A549 (cell line): ENCODE data around the gene PAM16.

Source experiments
- EHMT2 ChIP-seq: fragments of 200-600 bp; sonication (generic); IDR thresholded peaks from 2 replicates; pipeline ENCODE4 v1.6.1; 2016; ENCODE audit warnings: antibody characterized with exemption, low read depth, mild to moderate bottlenecking, moderate library complexity
- EP300 ChIP-seq, 2 experiments: fragments of >200 bp; sonication (Bioruptor Twin); formaldehyde crosslinking; IDR thresholded peaks; 2 replicates in 1 of 2; 3 replicates in 1 of 2; pipeline ENCODE4 v1.6.1; 2016 to 2017
- HOXA7 ChIP-seq: fragments of 250-450 bp; sonication (Bioruptor Pico); IDR thresholded peaks from 2 replicates; pipeline ENCODE4 v1.5.0; 2020; ENCODE audit warnings: mild to moderate bottlenecking, moderate library complexity
- KDM1A ChIP-seq: fragments of 200-600 bp; sonication (generic); IDR thresholded peaks from 2 replicates; pipeline ENCODE4 v1.6.1; 2016; ENCODE audit warnings: low read depth, mild to moderate bottlenecking
- RAD21 ChIP-seq, 2 experiments: fragments of >200 bp in 1 of 2; sonication (Bioruptor Twin) in 1 of 2; formaldehyde crosslinking in 1 of 2; IDR thresholded peaks in 1 of 2; conservative IDR thresholded peaks in 1 of 2; 2 replicates in 1 of 2; 3 replicates in 1 of 2; pipeline ENCODE4 v1.6.1; 2012 to 2018; ENCODE audit warnings: inconsistent platforms in 1 of 2
- RNF2 ChIP-seq: fragments of 200-600 bp; sonication (generic); IDR thresholded peaks from 2 replicates; pipeline ENCODE4 v1.6.1; 2016; ENCODE audit warnings: low read depth, mild to moderate bottlenecking, antibody characterized with exemption, moderate library complexity, borderline replicate concordance
- SMC3 ChIP-seq: fragments of >200 bp; sonication (Bioruptor Twin); formaldehyde crosslinking; IDR thresholded peaks from 3 replicates; pipeline ENCODE4 v1.6.1; 2018; ENCODE audit warnings: inconsistent platforms
- SREBF2 ChIP-seq: fragments of 450-650 bp; IDR thresholded peaks from 2 replicates; pipeline ENCODE4 v1.6.1; 2014; ENCODE audit warnings: mild to moderate bottlenecking, moderate library complexity
- TF ChIP-seq, protein P1 (sequence below): IDR thresholded peaks from 2 replicates; pipeline ENCODE4 v1.6.1; 2012; ENCODE audit warnings: low read depth, borderline replicate concordance
- TF ChIP-seq, protein P2 (sequence below): fragments of >200 bp; sonication (Bioruptor Twin); formaldehyde crosslinking; IDR thresholded peaks from 3 replicates; pipeline ENCODE4 v1.5.1; 2016
- TF ChIP-seq, protein P3 (sequence below): IDR thresholded peaks from 2 replicates; pipeline ENCODE4 v1.6.1; 2012
- TF ChIP-seq, protein P4 (sequence below): fragments of 150-350 bp; IDR thresholded peaks from 2 replicates; pipeline ENCODE4 v1.6.1; 2014; ENCODE audit warnings: low read depth, mild to moderate bottlenecking, low read length
- TF ChIP-seq, protein P5 (sequence below): fragments of 450-650 bp; IDR thresholded peaks from 2 replicates; pipeline ENCODE4 v1.6.1; 2014; ENCODE audit warnings: antibody characterized with exemption
- TF ChIP-seq, protein P6 (sequence below): fragments of 200-600 bp; sonication (generic); IDR thresholded peaks from 2 replicates; pipeline ENCODE4 v1.6.1; 2016; ENCODE audit warnings: antibody characterized with exemption, mild to moderate bottlenecking, moderate library complexity

DNA sequence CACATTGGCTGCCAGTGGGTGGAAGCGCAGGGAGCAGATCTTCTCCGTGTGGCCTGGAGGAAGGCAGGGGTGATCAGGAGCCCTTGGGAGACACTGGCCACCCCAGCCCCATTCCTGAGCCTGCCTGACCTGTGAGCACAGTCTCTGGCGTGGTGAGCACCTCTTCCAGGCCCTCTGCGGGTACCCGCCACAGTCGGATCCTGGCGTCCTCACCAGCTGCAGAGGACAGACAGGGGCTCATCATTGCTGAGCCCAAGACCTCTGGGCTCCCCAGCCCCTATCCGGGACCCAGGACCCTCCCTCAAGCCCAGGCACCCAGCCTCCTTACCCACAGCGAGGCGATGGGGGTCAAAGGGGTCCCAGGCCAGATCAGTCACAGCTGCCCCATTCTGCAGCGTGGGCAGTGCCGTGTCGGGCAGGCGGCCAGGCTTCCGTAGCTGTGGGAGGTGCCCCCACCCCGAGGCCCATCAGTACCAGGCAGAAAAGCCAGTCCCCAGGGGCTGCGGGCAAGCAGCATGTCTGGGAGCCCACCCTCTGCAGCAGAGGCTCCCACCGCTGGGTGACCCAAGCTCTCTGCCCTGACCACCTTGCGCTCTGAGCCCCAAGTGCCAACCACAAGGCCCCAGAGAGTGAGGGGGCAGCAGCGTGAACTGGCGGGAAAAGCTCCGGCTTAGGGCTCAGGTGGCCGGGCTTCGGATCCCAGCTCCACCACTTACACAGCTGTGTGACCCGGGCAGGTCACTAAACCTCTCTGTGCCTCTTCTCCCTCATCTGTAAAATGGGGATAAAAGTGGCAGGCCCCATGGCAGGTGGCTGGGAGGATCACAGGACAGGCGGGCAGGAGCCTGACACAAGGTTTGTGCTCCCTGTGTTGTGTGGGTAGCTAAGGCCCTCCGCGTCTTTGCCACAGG, 10.2 kb upstream of the PAM16 start:
- TF ChIP-seq HOXA7 (no peak), EP300 (IDR thresholded peaks at IDR 0.05) (no peak), RAD21 (conservative IDR thresholded peaks at IDR 0.05 in 1 of 2, IDR thresholded peaks at IDR 0.05 in 1 of 2) (no peak), RNF2 (no peak), SREBF2 (no peak), KDM1A (0 out of 2 replicates have a peak, but pooled peaks have one; percentile 57), SMC3 (no peak), EHMT2 (no peak)
- TF ChIP-seq, protein P1, sequence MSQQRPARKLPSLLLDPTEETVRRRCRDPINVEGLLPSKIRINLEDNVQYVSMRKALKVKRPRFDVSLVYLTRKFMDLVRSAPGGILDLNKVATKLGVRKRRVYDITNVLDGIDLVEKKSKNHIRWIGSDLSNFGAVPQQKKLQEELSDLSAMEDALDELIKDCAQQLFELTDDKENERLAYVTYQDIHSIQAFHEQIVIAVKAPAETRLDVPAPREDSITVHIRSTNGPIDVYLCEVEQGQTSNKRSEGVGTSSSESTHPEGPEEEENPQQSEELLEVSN, result no peak
- TF ChIP-seq, protein P2, sequence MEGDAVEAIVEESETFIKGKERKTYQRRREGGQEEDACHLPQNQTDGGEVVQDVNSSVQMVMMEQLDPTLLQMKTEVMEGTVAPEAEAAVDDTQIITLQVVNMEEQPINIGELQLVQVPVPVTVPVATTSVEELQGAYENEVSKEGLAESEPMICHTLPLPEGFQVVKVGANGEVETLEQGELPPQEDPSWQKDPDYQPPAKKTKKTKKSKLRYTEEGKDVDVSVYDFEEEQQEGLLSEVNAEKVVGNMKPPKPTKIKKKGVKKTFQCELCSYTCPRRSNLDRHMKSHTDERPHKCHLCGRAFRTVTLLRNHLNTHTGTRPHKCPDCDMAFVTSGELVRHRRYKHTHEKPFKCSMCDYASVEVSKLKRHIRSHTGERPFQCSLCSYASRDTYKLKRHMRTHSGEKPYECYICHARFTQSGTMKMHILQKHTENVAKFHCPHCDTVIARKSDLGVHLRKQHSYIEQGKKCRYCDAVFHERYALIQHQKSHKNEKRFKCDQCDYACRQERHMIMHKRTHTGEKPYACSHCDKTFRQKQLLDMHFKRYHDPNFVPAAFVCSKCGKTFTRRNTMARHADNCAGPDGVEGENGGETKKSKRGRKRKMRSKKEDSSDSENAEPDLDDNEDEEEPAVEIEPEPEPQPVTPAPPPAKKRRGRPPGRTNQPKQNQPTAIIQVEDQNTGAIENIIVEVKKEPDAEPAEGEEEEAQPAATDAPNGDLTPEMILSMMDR, result no peak
- TF ChIP-seq, protein P3, sequence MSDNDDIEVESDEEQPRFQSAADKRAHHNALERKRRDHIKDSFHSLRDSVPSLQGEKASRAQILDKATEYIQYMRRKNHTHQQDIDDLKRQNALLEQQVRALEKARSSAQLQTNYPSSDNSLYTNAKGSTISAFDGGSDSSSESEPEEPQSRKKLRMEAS, result no peak
- TF ChIP-seq, protein P4, sequence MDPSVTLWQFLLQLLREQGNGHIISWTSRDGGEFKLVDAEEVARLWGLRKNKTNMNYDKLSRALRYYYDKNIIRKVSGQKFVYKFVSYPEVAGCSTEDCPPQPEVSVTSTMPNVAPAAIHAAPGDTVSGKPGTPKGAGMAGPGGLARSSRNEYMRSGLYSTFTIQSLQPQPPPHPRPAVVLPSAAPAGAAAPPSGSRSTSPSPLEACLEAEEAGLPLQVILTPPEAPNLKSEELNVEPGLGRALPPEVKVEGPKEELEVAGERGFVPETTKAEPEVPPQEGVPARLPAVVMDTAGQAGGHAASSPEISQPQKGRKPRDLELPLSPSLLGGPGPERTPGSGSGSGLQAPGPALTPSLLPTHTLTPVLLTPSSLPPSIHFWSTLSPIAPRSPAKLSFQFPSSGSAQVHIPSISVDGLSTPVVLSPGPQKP, result no peak
- TF ChIP-seq, protein P5, sequence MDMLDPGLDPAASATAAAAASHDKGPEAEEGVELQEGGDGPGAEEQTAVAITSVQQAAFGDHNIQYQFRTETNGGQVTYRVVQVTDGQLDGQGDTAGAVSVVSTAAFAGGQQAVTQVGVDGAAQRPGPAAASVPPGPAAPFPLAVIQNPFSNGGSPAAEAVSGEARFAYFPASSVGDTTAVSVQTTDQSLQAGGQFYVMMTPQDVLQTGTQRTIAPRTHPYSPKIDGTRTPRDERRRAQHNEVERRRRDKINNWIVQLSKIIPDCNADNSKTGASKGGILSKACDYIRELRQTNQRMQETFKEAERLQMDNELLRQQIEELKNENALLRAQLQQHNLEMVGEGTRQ, result no peak
- TF ChIP-seq, protein P6, sequence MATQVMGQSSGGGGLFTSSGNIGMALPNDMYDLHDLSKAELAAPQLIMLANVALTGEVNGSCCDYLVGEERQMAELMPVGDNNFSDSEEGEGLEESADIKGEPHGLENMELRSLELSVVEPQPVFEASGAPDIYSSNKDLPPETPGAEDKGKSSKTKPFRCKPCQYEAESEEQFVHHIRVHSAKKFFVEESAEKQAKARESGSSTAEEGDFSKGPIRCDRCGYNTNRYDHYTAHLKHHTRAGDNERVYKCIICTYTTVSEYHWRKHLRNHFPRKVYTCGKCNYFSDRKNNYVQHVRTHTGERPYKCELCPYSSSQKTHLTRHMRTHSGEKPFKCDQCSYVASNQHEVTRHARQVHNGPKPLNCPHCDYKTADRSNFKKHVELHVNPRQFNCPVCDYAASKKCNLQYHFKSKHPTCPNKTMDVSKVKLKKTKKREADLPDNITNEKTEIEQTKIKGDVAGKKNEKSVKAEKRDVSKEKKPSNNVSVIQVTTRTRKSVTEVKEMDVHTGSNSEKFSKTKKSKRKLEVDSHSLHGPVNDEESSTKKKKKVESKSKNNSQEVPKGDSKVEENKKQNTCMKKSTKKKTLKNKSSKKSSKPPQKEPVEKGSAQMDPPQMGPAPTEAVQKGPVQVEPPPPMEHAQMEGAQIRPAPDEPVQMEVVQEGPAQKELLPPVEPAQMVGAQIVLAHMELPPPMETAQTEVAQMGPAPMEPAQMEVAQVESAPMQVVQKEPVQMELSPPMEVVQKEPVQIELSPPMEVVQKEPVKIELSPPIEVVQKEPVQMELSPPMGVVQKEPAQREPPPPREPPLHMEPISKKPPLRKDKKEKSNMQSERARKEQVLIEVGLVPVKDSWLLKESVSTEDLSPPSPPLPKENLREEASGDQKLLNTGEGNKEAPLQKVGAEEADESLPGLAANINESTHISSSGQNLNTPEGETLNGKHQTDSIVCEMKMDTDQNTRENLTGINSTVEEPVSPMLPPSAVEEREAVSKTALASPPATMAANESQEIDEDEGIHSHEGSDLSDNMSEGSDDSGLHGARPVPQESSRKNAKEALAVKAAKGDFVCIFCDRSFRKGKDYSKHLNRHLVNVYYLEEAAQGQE, result no peak
